GM21381 (cell line): Measurements from ENCODE around the gene PIP5K1B.
"Not testable (repeated sequence)": the region's sequence is repeated elsewhere in the genome, so short reads cannot be mapped to it uniquely, and the experiment has no call there.

Experiments used
- ATAC-seq: cut with Tn5 transposase; IDR thresholded peaks from one replicate; pipeline ENCODE4 v1.9.1; 2021; ENCODE audit warnings: mild to moderate bottlenecking, moderate library complexity; ENCODE audit not compliant: unreplicated experiment

PIP5K1B gene

DNA sequence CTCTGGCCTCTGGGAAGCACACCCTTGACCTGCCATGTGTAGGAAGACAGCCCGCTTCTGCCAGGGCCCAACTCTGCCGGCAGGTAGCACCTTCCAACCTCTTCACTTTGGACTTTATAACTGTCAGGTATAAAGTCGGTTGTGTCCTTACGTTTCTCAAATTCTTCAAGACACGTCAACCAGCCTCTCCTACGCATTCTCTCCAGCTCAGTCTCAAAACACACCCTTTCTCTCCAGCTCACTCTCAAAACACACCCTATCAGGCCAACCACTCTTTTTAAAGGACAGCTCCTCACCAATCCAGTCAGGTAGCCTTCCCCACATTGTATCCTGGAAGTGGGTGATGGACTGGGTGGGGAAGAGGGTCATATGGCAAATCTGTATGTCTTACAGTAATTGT lies 344.1 kb downstream of the PIP5K1B start:
- no peak for ATAC-seq

DNA sequence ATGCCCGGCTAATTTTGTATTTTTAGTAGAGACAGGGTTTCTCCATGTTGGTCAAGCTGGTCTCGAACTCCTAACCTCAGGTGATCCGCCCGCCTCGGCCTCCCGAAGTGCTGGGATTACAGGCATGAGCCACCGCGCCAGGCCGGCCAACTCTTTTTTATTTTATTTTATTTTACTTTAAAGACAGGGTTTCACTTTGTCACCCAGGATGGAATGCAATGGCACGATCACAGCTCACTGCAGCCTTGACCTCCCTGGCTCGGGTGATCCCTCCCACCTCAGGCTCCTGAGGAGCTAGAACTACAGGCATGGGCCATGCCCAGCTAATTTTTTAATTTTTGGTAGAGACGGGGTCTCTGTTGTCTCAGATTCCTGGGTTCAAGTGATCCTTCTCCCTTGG lies 345.9 kb downstream of the PIP5K1B start:
- ATAC-seq: not testable (repeated sequence)

DNA sequence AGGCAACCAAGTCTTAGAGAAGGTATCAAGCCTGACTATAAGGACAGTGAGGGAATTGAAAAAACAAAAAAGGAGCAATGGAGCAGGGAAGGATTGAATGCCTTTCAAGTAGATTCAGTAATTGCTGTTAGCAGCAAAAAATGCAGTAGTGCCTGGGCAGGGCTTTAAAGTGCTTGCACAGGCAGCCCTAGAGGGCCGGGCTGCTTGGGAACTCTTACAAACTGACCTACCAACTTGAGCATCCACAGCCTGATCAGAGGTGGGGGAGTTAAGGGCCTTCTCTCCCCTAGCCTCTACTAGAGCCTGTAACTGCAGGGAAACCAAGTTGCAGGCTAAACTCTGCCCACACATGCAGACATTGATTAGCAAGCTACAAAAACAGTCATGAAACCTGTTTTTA lies 349.9 kb downstream of the PIP5K1B start:
- no peak for ATAC-seq

DNA sequence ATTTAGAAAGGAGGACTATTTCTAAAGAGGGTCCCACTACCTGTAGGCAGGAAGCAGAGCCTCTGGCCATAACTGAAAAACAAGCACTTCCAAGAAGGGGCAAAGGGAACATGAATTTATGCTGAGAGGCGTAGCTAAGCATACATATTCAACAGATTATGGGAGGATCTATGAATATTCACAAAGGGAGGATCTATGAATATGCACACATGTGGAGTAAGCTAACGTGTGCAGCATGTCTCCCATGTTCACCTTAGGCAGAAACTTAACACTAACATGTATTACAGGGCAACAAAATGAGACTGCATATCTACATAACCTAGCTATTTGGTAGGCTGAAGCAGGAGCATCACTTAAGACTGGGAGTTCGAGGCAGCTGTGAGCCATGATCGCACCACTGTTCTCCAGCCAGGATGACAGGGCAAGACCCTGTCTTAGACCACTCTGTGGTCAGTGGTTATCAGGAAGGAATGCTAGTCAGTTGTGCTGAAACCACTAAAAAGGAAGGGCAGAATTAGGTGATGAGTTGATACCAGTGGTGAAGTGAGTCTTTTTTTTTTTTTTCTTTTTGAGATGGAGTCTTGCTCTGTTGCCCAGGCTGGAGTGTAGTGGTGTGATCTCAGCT lies 351.3 kb downstream of the PIP5K1B start:
- no peak for ATAC-seq

DNA sequence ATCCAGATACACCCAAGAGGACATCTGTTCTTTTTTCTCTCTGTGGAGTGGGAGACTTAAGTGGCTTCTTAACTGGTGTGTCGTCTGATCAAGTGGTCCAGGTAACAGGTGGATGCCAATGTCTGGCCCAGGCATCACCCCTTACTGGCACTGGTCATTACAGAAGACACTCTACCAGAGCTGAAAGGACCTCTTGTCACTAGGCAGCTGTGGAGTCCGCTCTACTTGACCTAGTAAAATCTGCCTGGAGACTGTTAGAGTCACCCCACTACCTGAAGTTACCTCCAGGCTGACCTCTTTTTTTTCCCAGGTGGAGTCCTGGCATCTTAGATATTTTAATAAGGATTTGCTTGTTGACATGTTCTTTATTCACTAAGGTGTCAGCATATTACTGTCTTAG lies 353.1 kb downstream of the PIP5K1B start:
- no peak for ATAC-seq
